ENCODE data around the gene DHX15.

GRCh38 chr4:24559032-24559821 lies 25.1 kb downstream of the DHX15 start:
- no peak for TF ChIP-seq CTCF (conservative IDR thresholded peaks at IDR 0.05; ENCODE audit: low read length)
- no peak for TF ChIP-seq EZH2phosphoT487 (IDR thresholded peaks at IDR 0.05; ENCODE audit: borderline replicate concordance)

All from Loucy (cell line).